Omental fat pad (tissue), 4 donors: Measurements from ENCODE around the gene TOLLIP. TPM values are rescaled to one million over a fixed set of nuclear protein-coding genes. Genes with fewer than 3 reads are reported as not detected.
"Not testable (repeated sequence)": the region's sequence is repeated elsewhere in the genome, so short reads cannot be mapped to it uniquely, and the experiment has no call there.

Experiments
- ATAC-seq: fragments of 150-250 bp; one replicate; pipeline ENCODE4 v1.9.1; 2016; ENCODE audit warnings: mild to moderate bottlenecking, moderate library complexity; ENCODE audit not compliant: low FRiP score
- DNase-seq: peaks from one replicate; pipeline ENCODE4 v3.0.0-alpha.2; 2019; ENCODE audit warnings: low spot score
- CTCF ChIP-seq, 3 donors: fragments of 450-650 bp; IDR thresholded peaks; one replicate each; pipeline ENCODE4 v1.5.1; 2016 to 2017; ENCODE audit warnings: antibody characterized with exemption in 3 of 3, mild to moderate bottlenecking in 3 of 3, moderate library complexity in 2 of 3
- total RNA-seq, 4 donors: library from RNA; depleted of rRNA; stranded (reverse); fragments of >200 nt; gene quantifications; one replicate each; pipeline ENCODE4 v1.1.0, GENCODE V29; 2016

The TOLLIP gene
- total RNA-seq, 4 donors from 2014 or later = 33.6 to 52.8 (median 39.9) TPM

- DNase-seq = no peak
- TF ChIP-seq CTCF (IDR thresholded peaks at IDR 0.05) = no peak
Measured at GRCh38 chr11:1352696-1353382, 43.4 kb upstream of the TOLLIP start.

DNA sequence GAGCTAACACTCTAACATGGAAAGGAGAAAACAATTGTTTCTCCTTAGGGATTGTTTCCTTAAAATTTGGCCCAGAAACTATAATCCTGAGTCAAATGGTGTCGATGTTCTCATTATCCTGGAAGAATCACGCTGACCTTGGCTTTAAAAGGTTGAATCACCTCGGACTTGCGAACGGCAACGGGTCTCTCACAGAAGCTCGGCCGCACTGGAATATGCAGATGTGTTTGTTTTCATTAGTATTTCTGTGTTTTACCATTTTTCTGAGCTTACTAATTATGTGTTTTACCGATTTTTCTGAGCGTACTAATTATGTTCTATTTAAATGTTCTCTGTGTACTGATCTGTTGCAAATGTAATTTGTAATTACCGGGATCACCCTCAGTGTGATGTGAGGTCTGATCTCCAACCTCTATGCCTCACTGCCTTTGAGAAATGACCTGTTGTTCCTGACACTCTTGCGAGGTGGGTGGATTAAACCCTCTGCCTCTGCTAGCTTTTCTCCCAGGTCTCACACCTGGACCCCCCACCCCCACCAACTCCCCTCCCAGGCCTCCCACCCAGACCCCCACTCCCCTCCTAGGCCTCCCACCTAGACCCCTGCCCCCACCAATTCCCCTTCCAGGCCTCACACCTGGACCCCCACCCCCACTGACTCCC, 42.0 kb upstream of the TOLLIP start:
- DNase-seq (no peak), ATAC-seq (no peak)
- no peak for TF ChIP-seq CTCF (IDR thresholded peaks at IDR 0.05)

More at GRCh38 chr11:1352696-1353382, 43.4 kb upstream of the TOLLIP start:
- ATAC-seq = no peak

DNA sequence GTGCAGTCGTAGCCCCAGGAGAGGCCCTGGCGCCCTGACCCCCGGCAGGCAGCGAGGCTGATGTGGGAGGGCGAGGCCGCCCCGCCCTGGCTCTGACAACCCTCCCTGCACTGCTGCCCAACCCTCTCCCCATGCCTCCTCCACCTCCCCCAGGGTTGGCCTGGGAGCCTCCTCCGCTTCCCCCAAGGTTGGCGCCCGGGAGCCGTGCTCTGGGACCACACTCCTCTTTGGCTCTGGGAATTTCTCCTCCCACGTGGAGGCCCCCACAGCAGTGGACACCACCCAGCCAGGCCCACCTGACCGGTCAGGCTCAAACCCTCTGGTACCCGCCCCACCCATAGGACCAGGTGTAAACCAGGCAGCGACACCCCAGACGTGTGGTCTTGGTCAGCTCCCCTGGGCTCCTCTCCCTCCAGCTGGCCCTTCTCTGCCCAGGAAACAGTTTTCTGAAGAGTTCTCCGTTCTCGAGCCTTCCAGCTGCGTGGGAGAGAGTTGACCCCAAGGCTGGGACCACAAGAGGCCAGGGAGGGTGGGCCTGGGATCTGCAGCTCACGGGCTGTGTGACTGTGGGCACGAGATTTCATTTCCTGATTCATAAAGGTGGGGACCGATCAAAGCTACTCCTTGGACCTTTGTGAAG, 40.8 kb upstream of the TOLLIP start:
- TF ChIP-seq CTCF (IDR thresholded peaks at IDR 0.05) = no peak
- DNase-seq (no peak), ATAC-seq (no peak)

DNA sequence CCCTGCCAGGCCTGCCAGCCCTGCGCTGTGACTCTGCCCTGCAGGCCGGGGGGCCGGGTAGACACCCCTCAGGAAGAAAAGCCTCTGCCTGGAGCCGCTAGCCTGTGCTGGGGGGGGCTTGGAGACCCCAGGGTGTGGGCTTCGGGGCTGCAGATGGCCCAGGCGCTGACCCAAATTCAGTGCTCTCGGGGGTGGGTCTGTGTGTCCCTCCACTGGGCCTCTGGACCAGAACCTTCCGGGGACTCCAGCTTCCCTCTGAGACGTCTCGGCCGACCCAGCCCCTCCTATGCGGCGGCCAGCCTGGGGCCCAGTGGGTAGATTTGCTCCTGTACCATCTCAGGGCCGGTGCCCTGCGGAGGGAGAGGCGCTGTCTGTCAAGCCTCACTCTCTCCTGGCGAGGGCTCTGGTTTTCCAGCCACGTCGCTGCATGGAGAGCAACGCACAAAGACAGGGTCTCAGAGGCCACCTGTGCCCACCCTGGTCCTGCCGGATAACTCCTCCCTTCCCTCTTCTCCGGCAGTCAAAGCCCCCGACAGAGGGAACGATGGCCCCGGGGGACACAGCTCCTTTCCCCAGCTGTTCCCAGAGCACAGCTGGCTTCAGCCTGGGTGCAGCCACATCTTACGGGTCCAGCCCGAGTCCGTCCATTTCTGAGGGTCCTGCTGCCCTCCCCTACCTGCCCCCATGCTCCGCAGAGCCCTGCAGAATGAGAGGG, 40.1 kb upstream of the TOLLIP start:
- TF ChIP-seq CTCF (IDR thresholded peaks at IDR 0.05) = no peak
- ATAC-seq (no peak), DNase-seq (peak; percentile 13)

DNA sequence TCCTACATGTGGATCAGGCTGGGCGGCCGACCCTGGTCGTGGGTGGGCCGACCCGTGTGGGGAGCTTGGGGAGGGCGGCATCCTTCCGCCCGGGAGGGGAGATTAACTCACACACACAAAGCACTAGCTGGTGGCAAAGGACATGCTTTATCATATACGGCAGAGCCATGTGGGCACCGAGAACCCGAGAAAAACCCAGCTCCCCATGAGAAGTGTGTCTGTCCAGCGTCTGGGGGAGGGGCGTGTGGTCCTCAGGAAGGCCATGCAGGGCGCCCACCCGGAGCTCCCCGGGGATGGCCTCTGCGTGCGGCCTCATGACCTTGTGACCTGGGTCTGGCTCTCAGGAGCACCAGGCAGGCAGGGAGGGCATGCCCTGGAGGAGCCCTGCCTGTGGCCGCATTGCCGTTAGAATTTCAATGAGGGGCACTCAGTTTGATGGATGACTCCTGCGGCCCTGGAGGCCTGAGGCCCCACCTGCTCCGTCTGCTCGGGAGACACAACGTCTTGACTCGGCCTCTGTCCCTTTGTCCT, 39.4 kb upstream of the TOLLIP start:
- no peak for TF ChIP-seq CTCF (IDR thresholded peaks at IDR 0.05)
- peak; percentile 8 for DNase-seq
- ATAC-seq = no peak

DNA sequence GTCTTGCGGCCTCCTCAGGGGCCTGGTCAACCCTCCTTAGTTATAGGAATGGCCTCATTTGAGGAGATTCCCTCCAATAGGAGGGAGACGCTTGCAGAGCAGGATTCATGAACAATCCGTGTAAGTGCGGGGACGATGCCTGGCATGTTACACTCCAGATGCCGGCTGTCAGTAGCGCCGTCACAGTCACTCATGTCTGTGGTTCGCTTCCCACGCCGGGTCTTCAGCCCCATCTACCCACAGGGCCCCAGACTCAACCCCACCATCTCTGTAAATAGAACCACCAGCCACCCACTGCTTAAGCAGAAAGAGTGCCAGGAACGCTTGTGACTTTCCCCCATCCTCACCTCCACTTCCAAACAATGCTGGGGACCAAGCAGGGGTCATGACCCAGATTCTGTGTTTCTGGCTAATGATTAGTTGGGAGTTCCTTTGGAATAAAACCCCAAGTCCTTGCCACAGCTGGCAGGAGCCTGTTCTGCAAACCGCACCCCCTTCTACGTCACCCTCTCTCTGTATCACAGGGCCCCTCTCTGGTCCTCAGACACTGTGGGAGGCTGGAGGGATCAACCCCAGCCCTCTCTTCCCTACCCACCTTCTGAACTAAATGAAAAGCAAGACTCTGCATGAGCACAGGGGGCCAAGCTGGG, 38.8 kb upstream of the TOLLIP start:
- no peak for ATAC-seq
- no peak for DNase-seq
- TF ChIP-seq CTCF (IDR thresholded peaks at IDR 0.05) = no peak

DNA sequence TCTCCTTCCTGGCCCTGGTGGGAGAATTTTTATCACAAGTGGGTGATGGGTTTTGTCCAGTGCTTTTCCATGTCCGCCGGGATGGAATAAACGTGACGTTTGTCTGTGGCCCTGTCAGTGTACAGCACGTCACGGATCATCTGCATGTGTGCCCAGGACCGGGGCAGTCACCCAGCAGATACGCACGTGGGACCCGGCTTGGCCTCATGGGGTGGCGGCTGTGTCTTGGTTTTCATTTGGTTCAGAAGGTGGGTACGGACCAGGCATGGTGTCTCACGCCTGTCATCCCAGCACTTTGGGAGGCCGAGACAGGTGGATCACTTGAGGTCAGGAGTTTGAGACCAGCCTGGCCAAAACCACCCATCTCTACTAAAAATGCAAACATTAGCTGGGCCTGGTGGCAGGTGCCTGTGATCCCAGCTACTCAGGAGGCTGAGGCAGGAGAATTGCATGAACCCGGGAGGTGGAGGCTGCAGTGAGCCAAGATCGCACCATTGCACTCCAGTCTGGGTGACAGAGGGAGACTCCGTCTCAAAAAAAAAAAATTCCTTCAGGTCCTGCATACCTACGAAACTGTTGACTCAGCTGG, 38.1 kb upstream of the TOLLIP start:
- DNase-seq, ATAC-seq: not testable (repeated sequence)
